GM21447 (cell line): ENCODE results near the gene TXN2.
"Not testable (repeated sequence)": the region's sequence is repeated elsewhere in the genome, so short reads cannot be mapped to it uniquely, and the experiment has no call there.

ENCODE experiments used
- ATAC-seq: cut with Tn5 transposase; IDR thresholded peaks from one replicate; pipeline ENCODE4 v1.9.1; 2021; ENCODE audit not compliant: unreplicated experiment

The TXN2 gene

DNA sequence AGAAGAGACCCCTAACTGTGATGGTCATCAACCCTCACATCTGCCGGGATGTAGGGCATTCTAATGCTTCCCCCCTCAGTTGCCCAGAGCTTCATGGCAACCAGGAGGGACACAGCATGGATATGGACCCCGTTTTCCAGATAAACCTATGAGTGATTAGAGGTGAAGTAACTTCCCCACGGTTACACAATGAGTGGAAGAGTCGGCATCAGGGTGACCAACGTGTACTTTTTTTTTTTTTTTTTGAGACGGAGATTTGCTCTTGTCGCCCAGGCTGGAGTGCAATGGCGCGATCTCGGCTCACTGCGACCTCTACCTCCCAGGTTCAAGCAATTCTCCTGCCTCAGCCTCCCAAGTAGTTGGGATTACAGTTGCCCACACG lies 25.0 kb downstream of the TXN2 start:
- ATAC-seq: no peak

DNA sequence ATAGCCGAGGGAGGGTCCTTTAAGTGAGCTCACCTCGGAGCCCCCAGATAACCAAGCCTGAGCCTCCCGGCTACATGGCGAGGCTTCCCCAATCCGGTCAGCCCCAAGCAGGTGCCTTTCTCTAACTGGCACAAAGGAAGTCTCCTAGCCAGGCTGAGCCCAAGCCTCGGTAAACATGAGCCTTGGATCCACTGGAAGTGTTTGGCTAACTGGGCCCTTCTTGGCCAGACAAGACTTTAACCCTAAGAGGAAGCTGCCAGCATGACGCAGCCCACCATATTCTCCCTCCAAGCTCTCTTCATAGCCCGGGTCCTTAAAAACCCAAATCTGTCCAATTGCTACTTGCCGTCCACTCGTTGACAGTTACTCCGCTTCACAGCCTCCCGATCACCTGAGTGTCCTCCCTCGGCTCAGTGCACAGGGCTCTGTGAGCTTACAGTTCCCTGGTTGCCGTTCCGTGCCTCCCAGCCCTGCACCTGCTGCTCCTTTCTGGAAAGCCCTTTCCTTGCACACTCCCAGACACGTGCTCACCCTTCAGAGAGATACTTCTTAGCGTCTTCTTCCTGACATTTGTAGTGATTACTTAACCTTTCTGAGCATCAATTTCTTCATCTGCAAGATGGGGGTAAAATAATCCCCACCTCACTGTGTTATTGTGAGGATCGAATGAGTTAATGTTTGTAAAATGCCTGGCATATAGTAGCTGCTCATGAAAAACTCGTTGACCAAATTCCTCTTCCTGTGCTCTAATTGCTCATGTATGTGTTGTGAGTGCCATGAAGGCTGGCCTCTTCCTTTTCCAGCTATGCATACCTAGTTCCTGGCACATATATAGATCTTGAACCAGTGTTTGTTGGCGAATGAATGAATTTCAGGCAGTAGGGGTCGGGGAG lies 25.6 kb downstream of the TXN2 start:
- ATAC-seq: no peak

DNA sequence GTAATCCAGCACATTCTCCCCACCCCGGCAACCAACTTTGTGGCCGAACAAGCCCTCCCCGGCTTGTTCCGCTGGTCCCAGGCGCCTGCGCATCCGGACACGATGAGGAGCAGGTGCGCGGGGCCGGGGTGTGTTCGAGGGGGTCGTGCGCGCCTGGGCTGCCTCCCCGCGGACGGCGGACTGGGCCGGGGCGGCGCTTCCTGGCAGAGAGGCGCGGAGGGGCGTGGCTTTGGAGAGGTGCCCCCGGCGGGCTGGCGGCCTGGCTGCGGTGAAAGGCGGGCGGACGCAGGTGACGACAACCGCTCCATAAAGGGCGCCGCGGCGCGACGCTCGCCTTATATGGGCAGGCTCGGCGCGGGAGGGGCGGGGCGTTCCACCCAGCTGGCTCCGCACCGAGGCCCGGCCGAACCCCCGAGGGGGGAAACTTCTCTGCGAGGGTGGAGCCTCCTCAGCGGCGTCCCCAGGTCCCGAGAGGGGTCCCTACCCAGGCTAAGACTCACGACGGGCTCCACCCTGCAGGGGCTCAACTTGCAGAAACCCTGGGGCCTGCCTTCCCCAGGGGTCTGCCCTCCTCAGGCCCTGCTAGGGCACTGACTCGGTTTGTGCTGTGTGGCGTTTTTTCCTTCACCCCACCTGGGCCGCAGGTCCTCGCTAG lies 26.4 kb downstream of the TXN2 start:
- peak; percentile 45 for ATAC-seq

DNA sequence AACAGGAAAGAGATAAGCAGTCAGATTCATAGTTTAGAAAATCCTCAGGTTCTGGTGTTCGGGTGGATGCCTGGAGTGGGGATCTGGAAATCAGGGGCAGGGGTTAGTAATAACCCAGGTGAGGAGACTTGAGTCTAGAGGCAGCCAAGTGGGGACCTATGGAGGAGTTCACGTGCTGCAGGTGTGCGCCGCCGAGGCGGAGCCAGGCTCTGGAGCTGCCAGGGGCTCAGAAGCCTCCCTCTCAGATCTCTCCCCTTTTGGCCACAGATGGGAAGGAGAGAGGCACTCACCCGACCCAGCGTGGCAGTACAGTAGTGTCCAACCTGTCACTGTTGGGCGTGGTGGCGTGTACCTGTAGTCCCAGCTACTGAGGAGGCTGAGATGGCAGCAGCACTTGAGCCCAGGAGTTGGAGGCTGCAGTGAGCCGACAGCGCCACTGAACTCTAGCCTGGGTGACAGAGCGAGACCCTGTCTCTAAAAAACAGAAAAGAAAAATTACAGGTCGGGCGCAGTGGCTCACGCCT lies 27.5 kb downstream of the TXN2 start:
- ATAC-seq: no peak

DNA sequence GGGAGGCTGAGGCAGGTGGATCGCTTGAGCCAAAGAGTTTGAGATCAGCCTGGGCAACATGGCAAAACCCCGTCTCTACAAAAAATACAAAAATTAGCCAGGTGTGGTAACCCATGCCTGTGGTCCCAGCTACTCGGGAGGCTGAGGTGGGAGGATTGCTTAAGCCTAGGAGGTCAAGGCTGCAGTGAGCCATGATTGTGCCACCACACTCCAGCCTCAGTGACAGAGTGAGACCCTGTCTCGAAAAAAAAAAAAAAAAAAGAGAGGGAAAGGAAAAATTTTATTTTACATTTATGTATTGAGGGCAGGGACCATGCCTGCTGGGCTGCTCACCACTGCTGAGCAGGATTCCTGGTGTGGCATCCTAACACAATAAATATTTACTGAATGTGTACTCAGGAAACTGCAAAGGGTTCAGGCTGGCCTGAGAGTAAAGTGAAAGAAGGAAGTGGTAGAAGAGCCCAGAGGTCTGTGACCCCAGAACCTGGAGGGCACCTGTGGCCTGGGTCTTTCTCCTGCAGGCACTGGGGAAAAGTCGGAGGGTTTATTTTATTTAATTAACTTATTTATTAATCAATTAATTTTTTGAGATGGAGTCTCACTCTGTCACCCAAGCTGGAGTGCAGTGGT lies 28.3 kb downstream of the TXN2 start:
- ATAC-seq: not testable (repeated sequence)

DNA sequence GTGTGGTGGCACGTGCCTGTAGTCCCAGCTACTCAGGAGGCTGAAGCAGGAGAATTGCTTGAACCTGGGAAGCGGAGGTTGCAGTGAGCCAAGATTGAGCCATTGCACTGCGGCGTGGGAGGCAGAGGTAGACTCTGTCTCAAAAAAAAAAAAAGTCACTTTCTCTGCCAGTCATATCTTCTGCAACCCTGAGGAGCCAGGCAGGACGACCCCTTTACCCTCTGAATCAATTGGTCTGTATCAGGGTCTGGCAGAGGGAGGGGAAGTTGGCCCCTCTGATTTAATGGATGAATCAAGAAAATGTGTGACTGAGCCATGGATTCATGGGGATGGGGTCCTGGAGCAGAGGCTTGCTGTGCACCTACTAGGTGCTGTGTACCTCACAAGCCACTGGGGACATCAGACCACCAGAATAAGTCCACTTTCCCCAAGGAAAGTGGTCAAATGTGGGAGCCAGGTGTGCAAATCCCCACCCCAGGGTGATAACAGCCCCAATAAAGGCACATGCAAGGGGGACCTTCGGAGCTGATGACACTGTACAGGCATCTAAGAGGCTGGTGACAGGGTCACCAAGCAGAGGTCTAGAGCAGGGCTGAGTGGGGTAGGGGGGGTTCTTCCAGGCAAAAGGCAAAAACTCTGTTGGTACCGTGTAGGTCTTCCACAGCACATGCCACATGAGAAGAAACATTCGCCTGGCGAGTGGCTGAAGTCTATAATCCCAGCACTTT lies 29.0 kb downstream of the TXN2 start:
- ATAC-seq: no peak

DNA sequence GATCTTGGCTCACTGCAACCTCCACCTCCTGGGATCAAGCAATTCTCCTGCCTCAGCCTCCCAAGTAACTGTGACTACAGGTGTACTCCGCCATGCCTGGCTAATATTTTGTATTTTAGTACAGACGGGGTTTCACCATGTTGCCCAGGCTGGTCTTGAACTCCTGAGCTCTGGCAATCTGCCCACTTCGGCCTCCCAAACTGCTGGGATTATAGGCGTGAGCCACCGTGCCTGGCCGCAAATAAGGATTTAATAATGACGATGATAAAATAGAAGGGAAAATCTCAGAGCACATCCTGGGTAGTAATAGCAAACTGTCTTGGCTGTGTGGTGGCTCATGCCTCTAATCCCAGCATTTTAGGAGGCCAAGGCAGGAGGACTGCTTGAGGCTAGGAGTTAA lies 30.5 kb downstream of the TXN2 start:
- ATAC-seq: not testable (repeated sequence)

DNA sequence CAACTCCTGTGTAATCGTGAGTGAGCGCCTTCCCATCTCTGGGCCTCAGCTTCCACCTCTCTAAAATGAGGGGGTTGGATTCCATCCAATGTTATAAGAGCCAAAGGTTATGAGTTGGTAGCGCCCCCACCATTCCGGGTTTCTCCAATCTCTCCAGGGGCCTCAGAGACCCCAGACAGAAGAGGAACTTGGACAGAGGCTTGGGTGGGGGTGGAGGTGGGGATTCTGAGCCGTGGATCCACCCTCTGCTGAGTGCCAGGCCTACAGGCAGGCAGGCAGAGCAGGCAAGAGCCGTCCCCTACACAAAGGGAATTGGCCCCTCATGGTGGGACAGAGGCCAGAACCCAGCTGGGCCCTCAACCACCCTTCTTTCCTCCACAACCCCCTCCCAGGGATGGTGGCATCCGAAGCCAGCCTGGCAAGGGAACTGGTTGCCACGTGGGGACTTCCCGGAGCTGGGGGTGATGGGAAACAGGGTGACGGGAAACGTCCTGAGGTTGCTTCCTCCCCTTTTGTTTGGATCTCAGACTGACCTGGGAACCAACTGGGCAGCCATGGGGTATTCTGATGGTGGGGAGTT lies 31.8 kb downstream of the TXN2 start:
- no peak for ATAC-seq

DNA sequence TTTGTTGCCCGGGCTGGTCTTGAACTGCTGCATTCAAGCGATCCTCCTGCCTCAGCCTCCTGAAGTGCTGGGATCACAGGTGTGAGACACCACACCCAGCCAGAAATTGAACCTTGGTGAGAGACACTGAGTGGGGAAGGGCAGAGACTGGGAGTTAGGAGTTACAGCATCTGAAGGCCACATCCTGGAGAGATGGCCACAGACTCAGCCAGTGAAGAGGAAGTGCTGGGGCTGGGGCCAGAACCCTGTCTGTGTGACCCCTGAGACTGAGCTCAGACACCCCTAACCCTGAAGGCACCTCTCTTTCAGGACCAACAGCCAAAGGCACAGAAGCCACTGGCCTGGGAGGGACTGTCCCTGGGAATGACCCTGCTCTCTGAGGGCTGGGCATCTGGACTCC lies 33.8 kb downstream of the TXN2 start:
- ATAC-seq: no peak

DNA sequence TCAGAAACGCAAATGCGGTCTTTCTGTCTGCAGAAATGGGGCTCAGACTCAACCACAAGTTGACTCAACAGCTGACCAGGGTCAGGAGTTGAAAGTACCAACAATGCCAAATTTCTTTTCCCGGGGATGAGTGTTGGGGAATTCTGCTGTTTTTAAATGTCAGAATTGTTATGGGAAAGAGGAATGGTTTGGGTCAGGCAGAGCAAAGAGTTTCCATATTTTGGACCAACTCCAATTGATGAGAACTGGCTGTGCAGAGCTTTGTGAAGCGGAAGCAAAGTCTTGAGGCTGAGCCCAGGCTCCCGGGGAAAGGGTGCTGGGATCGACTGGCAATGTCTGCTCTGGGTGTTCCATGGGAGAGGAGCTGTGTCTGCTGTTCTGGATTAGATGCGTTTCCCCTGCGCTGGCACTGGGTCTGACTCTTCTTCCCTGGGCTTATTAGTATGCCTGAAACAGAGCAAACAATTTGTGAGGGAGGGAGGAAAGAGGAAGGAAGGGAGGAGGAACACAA lies 36.2 kb downstream of the TXN2 start:
- no peak for ATAC-seq

DNA sequence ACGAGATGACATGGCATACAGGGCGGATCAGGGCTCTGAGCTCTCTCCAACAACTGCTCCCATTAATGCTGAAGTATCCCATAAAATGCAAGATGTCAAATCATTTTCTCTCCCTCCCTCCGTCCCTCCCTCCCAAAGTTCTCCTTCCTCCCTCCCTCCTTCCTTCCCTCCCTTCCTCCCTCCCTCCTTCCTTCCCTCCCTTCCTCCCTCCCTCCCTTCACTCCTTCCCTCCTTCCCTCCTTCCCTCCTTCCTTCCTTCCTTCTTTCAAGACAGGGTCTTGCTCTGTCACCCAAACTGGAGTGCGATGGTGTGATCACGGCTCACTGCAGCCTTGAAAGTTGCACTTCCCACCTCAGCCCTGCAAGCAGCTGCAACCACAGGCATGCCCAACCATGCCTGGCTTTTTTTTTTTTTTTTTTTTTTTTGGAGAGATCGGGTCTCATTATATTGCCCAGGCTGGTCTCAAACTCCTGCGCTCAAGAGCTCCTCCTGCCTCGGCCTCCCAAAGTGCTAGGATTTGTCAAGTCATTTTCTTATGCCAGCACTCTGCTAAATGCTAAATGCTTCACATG lies 38.2 kb downstream of the TXN2 start:
- ATAC-seq: no peak

DNA sequence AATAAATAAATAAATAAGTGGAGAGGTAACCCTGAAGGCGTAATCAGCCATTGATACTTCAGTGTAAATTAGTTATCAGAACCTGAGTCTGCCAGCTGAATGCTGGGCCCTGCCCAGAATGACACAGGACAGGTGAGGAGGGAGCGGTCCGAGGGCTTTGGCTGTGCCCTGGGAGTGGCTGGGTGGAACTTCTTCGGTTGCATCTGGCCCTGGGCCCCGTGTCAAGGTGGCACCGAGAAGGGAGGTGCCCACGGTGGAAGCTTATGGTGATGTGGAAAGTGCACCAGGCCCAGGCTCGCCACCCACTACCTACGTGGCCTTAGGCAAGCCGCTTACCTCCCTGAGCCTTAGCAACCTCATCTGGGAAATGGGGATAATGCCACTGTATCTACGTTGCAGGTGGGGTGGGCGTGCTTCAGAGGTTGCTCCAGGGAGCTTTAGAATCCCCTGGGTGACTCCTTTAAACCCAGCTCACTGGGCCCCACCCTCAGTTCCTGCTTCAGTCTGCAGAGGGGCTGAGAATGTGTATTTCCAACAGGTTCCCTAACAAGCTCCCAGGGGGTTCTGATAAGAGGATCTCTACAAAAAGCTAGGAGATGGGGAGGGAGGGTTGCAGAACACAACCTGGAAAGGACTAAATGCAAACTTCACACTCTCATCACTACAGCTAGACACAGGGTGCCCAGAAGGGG lies 38.8 kb downstream of the TXN2 start:
- no peak for ATAC-seq

DNA sequence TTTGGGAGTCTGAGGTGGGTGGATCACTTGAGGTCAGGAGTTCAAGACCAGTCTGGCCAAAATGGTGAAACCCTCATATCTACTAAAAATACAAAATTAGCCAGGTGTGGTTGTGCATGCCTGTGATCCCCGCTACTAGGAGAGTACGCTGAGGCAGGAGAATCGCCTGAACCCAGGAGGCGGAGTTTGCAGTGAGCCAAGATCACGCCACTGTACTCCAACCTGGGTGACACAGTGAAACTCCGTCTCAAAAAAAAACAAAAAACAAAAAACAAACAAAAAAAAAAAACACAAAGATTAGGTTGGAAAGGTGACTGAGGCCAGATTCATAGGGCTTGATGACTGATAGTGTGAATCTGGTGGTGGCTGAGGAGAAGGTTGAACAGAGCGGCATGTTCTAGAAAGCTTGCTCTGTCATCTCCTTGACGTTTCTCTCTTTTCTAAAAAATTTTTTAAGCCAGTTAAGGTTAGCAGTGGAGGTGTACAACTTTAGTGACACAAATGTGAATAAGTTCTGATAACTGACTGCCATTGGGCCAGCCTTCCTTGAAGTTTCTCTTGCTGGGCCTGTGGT lies 40.9 kb downstream of the TXN2 start:
- ATAC-seq: no peak

DNA sequence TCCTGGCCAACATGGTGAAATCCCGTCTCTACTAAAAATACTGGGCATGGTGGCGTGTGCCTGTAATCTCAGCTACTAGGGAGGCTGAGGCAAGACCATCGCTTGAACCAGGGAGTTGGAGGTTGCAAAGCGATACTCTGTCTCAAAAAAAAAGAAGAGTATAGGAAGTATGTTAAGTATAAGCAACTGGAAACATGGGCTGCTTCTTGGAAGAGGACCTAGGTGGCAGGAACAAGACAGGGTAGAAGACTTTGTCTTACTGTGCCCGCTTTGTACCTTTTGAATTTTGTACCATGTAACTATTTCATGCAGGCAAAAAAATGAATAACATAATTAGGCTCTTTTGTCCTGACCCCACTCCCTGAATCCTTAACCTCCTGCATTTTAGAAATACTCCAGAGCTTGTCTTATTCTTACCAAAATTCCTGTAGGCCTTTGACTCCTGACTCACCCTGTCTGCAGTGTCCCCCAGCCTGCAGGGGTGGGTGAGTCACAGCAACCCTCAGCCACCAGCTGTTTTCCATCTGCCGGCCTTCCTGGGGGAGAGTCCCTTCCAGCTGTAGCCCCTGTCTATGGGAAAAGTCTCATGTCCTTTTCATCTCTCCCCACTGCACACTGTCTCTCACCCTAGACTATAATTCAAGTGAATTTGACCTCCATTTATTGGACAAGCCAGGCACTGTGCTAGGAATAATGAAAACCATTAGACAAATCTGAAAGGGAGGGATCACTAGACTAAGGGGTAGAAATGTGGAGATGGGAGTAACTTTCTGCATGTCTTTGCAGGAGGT lies 41.8 kb downstream of the TXN2 start:
- no peak for ATAC-seq

DNA sequence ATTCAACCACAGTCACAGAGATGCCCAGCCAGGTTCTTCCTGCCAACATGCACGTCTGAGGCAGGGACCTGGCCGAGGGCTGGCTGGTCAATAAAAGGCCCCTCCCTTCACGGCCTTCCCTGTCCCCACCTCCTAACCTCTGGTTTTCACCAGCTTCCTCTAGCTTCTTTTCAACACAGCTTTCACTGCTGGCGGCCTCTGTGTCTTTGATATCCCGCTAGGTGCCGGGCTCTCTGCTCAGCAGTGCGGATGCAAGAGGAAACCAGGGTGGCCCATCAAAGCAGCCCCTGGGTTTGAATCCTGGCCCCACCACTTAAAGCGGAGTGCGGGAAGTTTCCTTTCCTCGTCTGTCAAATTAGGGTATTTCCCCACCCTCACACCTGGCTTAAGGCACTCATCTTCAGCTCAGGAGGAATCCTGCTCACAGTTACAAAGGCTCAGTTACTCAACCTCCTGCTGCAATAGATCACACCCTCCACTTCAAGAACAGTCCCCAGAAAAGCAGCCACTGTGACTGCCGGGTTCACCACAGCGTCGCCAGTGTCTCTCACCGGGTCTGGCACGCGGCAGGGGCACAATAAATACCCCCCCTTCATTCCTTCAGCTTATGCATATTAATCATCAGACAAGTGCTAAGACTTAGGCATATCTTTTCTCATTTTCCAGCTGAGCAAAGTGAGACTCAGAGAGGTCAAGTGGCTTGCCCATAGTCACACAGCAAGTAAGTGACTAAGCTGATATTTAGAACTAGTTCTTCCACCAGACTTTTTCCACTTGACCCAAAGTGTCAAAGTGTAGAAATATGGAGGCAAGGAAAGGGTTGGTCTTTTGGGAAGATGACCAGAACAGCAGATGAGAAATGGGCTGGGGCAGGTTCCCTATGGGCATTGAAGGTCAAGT lies 45.7 kb downstream of the TXN2 start:
- ATAC-seq: peak; percentile 64

DNA sequence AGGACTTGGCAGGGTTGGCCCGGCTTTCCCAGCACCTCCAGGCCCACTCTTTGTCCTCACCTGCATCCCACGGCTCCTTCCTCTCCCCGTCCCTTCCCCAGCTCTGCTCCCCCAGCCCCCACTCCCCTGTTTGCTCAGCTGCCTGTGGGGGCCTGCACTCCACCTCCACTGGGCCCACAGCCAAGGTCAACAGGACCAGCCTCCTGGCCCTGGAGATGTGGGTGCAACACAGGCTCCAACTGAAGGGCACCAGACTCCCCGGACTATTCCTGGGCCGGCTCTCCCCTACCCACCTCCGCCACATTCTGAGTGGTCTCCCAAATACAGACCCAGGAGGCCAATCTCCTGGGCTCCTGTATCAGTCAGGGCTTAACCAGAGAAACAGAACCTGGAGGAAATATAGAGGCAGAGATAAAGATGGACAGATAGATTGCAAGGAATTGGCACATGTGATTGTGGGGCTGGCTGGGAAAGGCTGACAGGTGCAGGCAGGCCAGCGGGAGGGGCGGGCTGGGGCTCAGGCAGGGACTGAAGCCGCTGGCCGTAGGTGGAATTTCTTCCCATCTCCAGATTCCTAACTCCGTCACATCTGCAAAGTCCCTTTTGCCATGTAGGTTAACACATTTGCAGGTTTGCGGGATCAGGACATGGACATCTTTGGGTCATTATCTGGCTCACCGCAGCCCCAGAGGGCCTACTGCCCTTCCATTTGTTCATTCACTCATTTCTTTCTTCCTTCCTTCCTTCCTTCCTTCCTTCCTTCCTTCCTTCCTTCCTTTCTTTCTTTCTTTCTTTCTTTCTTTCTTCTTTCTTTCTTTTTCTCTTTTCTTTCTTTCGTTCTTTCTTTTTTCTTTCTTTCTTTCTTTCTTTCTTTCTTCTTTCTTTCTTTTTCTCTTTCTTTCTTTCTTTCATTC lies 47.9 kb downstream of the TXN2 start:
- no peak for ATAC-seq
